IMR-90 (cell line): Measurements from ENCODE around the gene MYO1D. TPM values are rescaled to one million over a fixed set of nuclear protein-coding genes. Genes with fewer than 3 reads are reported as not detected.

Experiments used
- ATAC-seq: fragments of 200-7000 bp; cut with Tn5 transposase; 2 replicates; pipeline ENCODE4 v1.9.1; 2020; ENCODE audit warnings: low read depth, mild to moderate bottlenecking, moderate library complexity
- BruUV-seq: library from RNA; stranded (reverse); fragments of 400-500 nt; replicated peaks from 2 replicates; lab custom pipeline; 2021; lab: Mats Ljungman, UMichigan
- CTCF ChIA-PET: fragments of 300-600 bp; formaldehyde crosslinking; extraction: SDS; loops from one replicate; lab custom pipeline; 2021; ENCODE audit warnings: antibody characterized with exemption; lab: Yijun Ruan, JAX
- POLR2A ChIA-PET: fragments of 300-600 bp; sonication (Branson Sonifier 250); formaldehyde crosslinking; loops from one replicate; lab custom pipeline; 2022; ENCODE audit warnings: antibody characterized with exemption; ENCODE audit not compliant: unreplicated experiment; lab: Charles Lee
- DNase-seq: peaks from one replicate; pipeline ENCODE4 v3.0.0; 2013
- H2AFZ ChIP-seq: replicated peaks from 2 replicates; pipeline ENCODE3; 2013; ENCODE audit warnings: low read length, mild to moderate bottlenecking; ENCODE audit not compliant: poor library complexity
- H2AK5ac ChIP-seq: 2 replicates; pipeline ENCODE4 v1.6.1; 2013; ENCODE audit warnings: low read depth, low read length, inconsistent platforms
- H2AK9ac ChIP-seq: replicated peaks from 2 replicates; pipeline ENCODE3; 2013; ENCODE audit warnings: mild to moderate bottlenecking, low read depth, low read length, moderate library complexity; ENCODE audit not compliant: poor library complexity
- H2BK120ac ChIP-seq: 2 replicates; pipeline ENCODE4 v1.6.1; 2013; ENCODE audit warnings: low read depth, low read length, inconsistent platforms
- H2BK15ac ChIP-seq: 3 replicates; pipeline ENCODE4 v1.6.1; 2013; ENCODE audit warnings: low read depth, low read length, inconsistent platforms
- H2BK20ac ChIP-seq: 2 replicates; pipeline ENCODE4 v1.6.1; 2013; ENCODE audit warnings: low read depth, mild to moderate bottlenecking, inconsistent platforms, low read length, moderate library complexity
- H2BK5ac ChIP-seq: 2 replicates; pipeline ENCODE4 v1.6.1; 2013; ENCODE audit warnings: mild to moderate bottlenecking, low read depth, low read length, inconsistent platforms; ENCODE audit not compliant: poor library complexity, severe bottlenecking
- H3K14ac ChIP-seq: replicated peaks from 2 replicates; pipeline ENCODE4 v1.6.1; 2013; ENCODE audit warnings: low read depth, low read length, inconsistent platforms
- H3K18ac ChIP-seq: 2 replicates; pipeline ENCODE4 v1.6.1; 2013; ENCODE audit warnings: low read depth, low read length, control low read depth
- H3K23ac ChIP-seq: 2 replicates; pipeline ENCODE4 v1.6.1; 2013; ENCODE audit warnings: low read depth, low read length, inconsistent platforms
- H3K27ac ChIP-seq: 2 replicates; pipeline ENCODE4 v1.5.1; 2013; ENCODE audit warnings: mild to moderate bottlenecking, control low read depth, low read length; ENCODE audit not compliant: insufficient read depth
- H3K27me3 ChIP-seq: 2 replicates; pipeline ENCODE4 v1.6.1; 2013; ENCODE audit warnings: low read length; ENCODE audit not compliant: control insufficient read depth, insufficient read depth
- H3K36me3 ChIP-seq: 2 replicates; pipeline ENCODE4 v1.6.1; 2013; ENCODE audit warnings: low read length, mixed read lengths; ENCODE audit not compliant: control insufficient read depth, insufficient read depth
- H3K4ac ChIP-seq: 2 replicates; pipeline ENCODE4 v1.6.1; 2013; ENCODE audit warnings: low read depth, low read length, inconsistent platforms
- H3K4me1 ChIP-seq: 2 replicates; pipeline ENCODE4 v1.6.1; 2013; ENCODE audit warnings: low read length, mixed read lengths; ENCODE audit not compliant: control insufficient read depth, insufficient read depth
- H3K4me2 ChIP-seq: 2 replicates; pipeline ENCODE4 v1.6.1; 2013; ENCODE audit warnings: low read depth, mild to moderate bottlenecking, control low read depth, low read length, moderate library complexity
- H3K4me3 ChIP-seq: 2 replicates; pipeline ENCODE4 v1.5.1; 2013; ENCODE audit warnings: low read depth, mild to moderate bottlenecking, control low read depth, low read length, moderate library complexity; ENCODE audit not compliant: insufficient read depth
- H3K56ac ChIP-seq: 2 replicates; pipeline ENCODE4 v1.6.1; 2013; ENCODE audit warnings: low read length, inconsistent platforms; ENCODE audit not compliant: insufficient read depth; ENCODE audit errors: extremely low read depth
- H3K79me1 ChIP-seq, 2 experiments: 2 replicates each; pipeline ENCODE4 v1.6.1; 2013; ENCODE audit warnings: low read length in 2 of 2, inconsistent platforms in 1 of 2, low read depth in 1 of 2
- H3K9ac ChIP-seq: 2 replicates; pipeline ENCODE4 v1.6.1; 2013; ENCODE audit warnings: low read depth, low read length, control low read depth
- H3K9me1 ChIP-seq: 2 replicates; pipeline ENCODE4 v1.6.1; 2013; ENCODE audit warnings: low read length, inconsistent platforms; ENCODE audit not compliant: insufficient read depth
- H3K9me3 ChIP-seq: 2 replicates; pipeline ENCODE4 v1.6.1; 2013; ENCODE audit warnings: low read length; ENCODE audit not compliant: control insufficient read depth, insufficient read depth
- H4K20me1 ChIP-seq: 2 replicates; pipeline ENCODE4 v1.6.1; 2013; ENCODE audit warnings: low read length, inconsistent platforms; ENCODE audit not compliant: insufficient read depth
- H4K5ac ChIP-seq: 2 replicates; pipeline ENCODE4 v1.6.1; 2013; ENCODE audit warnings: mild to moderate bottlenecking, low read depth, low read length, control low read depth
- H4K8ac ChIP-seq, 2 experiments: 2 replicates each; pipeline ENCODE4 v1.6.1; 2013; ENCODE audit warnings: low read depth in 2 of 2, low read length in 2 of 2, control low read depth in 1 of 2, inconsistent platforms in 1 of 2
- H4K91ac ChIP-seq: 2 replicates; pipeline ENCODE4 v1.6.1; 2013; ENCODE audit warnings: low read depth, low read length, inconsistent platforms; ENCODE audit not compliant: insufficient read depth
- RFX5 ChIP-seq: IDR thresholded peaks from 2 replicates; pipeline ENCODE4 v1.8.0; 2012; ENCODE audit warnings: low read depth, mild to moderate bottlenecking, low read length, moderate library complexity
- WGBS, 2 experiments: methylation state at CpG; one replicate each; pipeline versions ENCODE4 v1.1.5 to v1.1.7; 2013; ENCODE audit warnings: missing lambda C conversion rate in 2 of 2; ENCODE audit not compliant: insufficient read length in 1 of 2; ENCODE audit errors: extremely low coverage in 2 of 2; 5-methylcytosine and 5-hydroxymethylcytosine counted together
- dilution Hi-C: fragments of 300-500 bp; cut with HindIII; formaldehyde crosslinking; loops from one replicate; pipeline ENCODE4 v1.14.3; 2018; ENCODE audit warnings: low sequenced_read_pairs; ENCODE audit not compliant: unreplicated experiment
- in situ Hi-C: fragments of 300-500 bp; cut with MboI; formaldehyde crosslinking; loops from 3 replicates; pipeline ENCODE4 v1.14.3; 2019; ENCODE audit warnings: low sequenced_read_pairs, inconsistent platforms, mixed read lengths
- intact Hi-C: fragments of 100-400 bp; cut with micrococcal nuclease; formaldehyde crosslinking; loops from 2 replicates; pipeline ENCODE4 v1.10.0; 2022
- polyA plus RNA-seq, 3 experiments: library from polyadenylated mRNA; depleted of rRNA; stranded (reverse); fragments of >200 nt; gene quantifications; 2 replicates each; pipeline ENCODE4 v1.2.3, GENCODE V29; 2012; ENCODE audit warnings: low replicate concordance in 1 of 3
- total RNA-seq: library from RNA; depleted of rRNA; stranded (reverse); fragments of >200 nt; gene quantifications from 2 replicates; pipeline ENCODE4 v1.2.3, GENCODE V29; 2012

Gene MYO1D
- total and polyA plus RNA-seq, 2 of the 4 experiments (the other 2 are of a cell fraction): 0.63 to 0.90 TPM

GRCh38 chr17:32623196-32623595 is 253.7 kb downstream of the MYO1D start:
- H3K9me1 ChIP-seq: no peaks in the 10 kb centered on the region
- BruUV-seq: no TSS peak
- H3K79me1 ChIP-seq: no peaks in the 10 kb centered on the region
- H2BK20ac ChIP-seq: no peak overlapping the region
- no peak for TF ChIP-seq RFX5
- CTCF ChIA-PET: no interaction called here
- no peak overlapping the region for H3K56ac ChIP-seq
- no peak overlapping the region for H2AK9ac ChIP-seq
- H2AFZ ChIP-seq: no peak overlapping the region
- no peak overlapping the region for H3K4me2 ChIP-seq
- dilution Hi-C loops (no loop called here), in situ Hi-C loops (no loop called here), intact Hi-C loops (no loop called here)
- H3K27ac ChIP-seq: no peak overlapping the region
- POLR2A ChIA-PET: no interaction called here
- H3K27me3 ChIP-seq: peaks cover 10% of the 10 kb centered on the region
- H4K5ac ChIP-seq: no peak overlapping the region
- no peak overlapping the region for H3K18ac ChIP-seq
- H2AK5ac ChIP-seq: no peak overlapping the region
- H2BK15ac ChIP-seq: no peak overlapping the region
- no peak for ATAC-seq
- H4K20me1 ChIP-seq: no peaks in the 10 kb centered on the region
- no peak overlapping the region for H3K4ac ChIP-seq
- H4K91ac ChIP-seq: no peak overlapping the region
- no peak overlapping the region for H4K8ac ChIP-seq
- no peak overlapping the region for H3K9ac ChIP-seq
- H3K4me1 ChIP-seq: no peaks in the 10 kb centered on the region
- H2BK120ac ChIP-seq: no peak overlapping the region
- H3K9me3 ChIP-seq: no peaks in the 10 kb centered on the region
- no peak overlapping the region for H2BK5ac ChIP-seq
- WGBS, 2 experiments: no CpG with 5 or more reads among the region's 2 CpGs
- no peak overlapping the region for H3K23ac ChIP-seq
- H3K14ac ChIP-seq: no peak overlapping the region
- no peak for DNase-seq
- no peaks in the 10 kb centered on the region for H3K36me3 ChIP-seq
- H3K4me3 ChIP-seq: no peak overlapping the region
